K562 (cell line): Measurements from ENCODE around the gene PGM2. TPM values are rescaled to one million over a fixed set of nuclear protein-coding genes. Genes with fewer than 3 reads are reported as not detected.

Experiments used
- ATAC-seq: fragments of 200-7000 bp; cut with Tn5 transposase; 3 replicates; pipeline ENCODE4 v1.9.1; 2020; ENCODE audit warnings: moderate library complexity
- BruUV-seq: library from RNA; stranded (reverse); fragments of 400-500 nt; replicated peaks from 2 replicates; lab custom pipeline; 2021; lab: Mats Ljungman, UMichigan
- CTCF ChIA-PET: fragments of 300-600 bp; formaldehyde crosslinking; extraction: SDS; loops from one replicate; lab custom pipeline; 2021; ENCODE audit warnings: low intra/inter-chr PET ratio; lab: Yijun Ruan, JAX
- POLR2A ChIA-PET: fragments of 300-600, 350-650 bp; sonication (Branson Sonifier 250); formaldehyde crosslinking; extraction: SDS; loops from one replicate; lab custom pipeline; 2021; ENCODE audit warnings: antibody characterized with exemption, inconsistent platforms; lab: Yijun Ruan, JAX
- DNase-seq, 4 experiments: peaks; one replicate each; pipeline versions ENCODE4 v3.0.0 to v3.0.0-alpha.2; 2011 to 2018; ENCODE audit warnings: low spot score in 3 of 4, mixed read lengths in 3 of 4; ENCODE audit errors: extremely low read depth in 1 of 4
- FAIRE-seq: peaks from 2 replicates; lab custom pipeline; 2011; peaks lifted over from hg19 to GRCh38; lab: Jason Lieb, UNC
- H2AFZ ChIP-seq: 2 replicates; pipeline ENCODE4 v1.6.0; 2011; ENCODE audit warnings: low read depth, low read length, control low read depth, inconsistent platforms
- H3K27ac ChIP-seq: fragments of 200-600 bp; 3 replicates; pipeline ENCODE4 v1.8.0; 2011; ENCODE audit warnings: low read depth, mild to moderate bottlenecking, control low read depth, inconsistent platforms, low read length, moderate library complexity, mixed read lengths; ENCODE audit errors: extremely low read depth
- H3K27me3 ChIP-seq, 2 experiments: fragments of 300-600 bp in 1 of 2; 2 replicates in 1 of 2; 3 replicates in 1 of 2; pipeline versions ENCODE4 v1.6.0 to v1.8.0; 2011; ENCODE audit warnings: inconsistent platforms in 2 of 2, low read length in 2 of 2, mild to moderate bottlenecking in 1 of 2, mixed read lengths in 1 of 2, moderate library complexity in 1 of 2; ENCODE audit not compliant: control insufficient read depth in 2 of 2, insufficient read depth in 2 of 2
- H3K36me3 ChIP-seq: fragments of 300-600 bp; 3 replicates; pipeline ENCODE4 v1.8.0; 2011; ENCODE audit warnings: mild to moderate bottlenecking, low read length, inconsistent platforms; ENCODE audit not compliant: control insufficient read depth, insufficient read depth
- H3K4me1 ChIP-seq, 2 experiments: fragments of 200-600 bp in 1 of 2; replicated peaks in 1 of 2; 2 replicates in 1 of 2; 3 replicates in 1 of 2; pipeline versions ENCODE4 v1.5.1 to v1.8.0; 2011; ENCODE audit warnings: inconsistent platforms in 2 of 2, low read length in 2 of 2, mild to moderate bottlenecking in 1 of 2, mixed read lengths in 1 of 2, moderate library complexity in 1 of 2; ENCODE audit not compliant: control insufficient read depth in 2 of 2, insufficient read depth in 2 of 2
- H3K4me2 ChIP-seq: 2 replicates; pipeline ENCODE4 v1.6.1; 2011; ENCODE audit warnings: low read length, control low read depth, inconsistent platforms, mixed read lengths; ENCODE audit not compliant: insufficient read depth
- H3K4me3 ChIP-seq: fragments of 200-600 bp; sonication (generic), shearing (Covaris generic); 2 replicates; pipeline ENCODE4 v1.5.1; 2016; ENCODE audit warnings: control low read depth, inconsistent platforms
- H3K79me2 ChIP-seq: fragments of 200-600 bp; 3 replicates; pipeline ENCODE4 v1.8.0; 2011; ENCODE audit warnings: low read length, inconsistent platforms; ENCODE audit not compliant: control insufficient read depth, insufficient read depth
- H3K9ac ChIP-seq, 2 experiments: 2 replicates each; pipeline versions ENCODE4 v1.6.0 to v1.6.1; 2011; ENCODE audit warnings: low read depth in 2 of 2, low read length in 2 of 2, control low read depth in 1 of 2, inconsistent platforms in 1 of 2, mild to moderate bottlenecking in 1 of 2, mixed read lengths in 1 of 2; ENCODE audit not compliant: insufficient read depth in 1 of 2
- H3K9me1 ChIP-seq: one replicate; pipeline ENCODE4 v1.6.0; 2011; ENCODE audit warnings: inconsistent platforms, mild to moderate bottlenecking, low read length, moderate library complexity; ENCODE audit not compliant: control insufficient read depth, insufficient read depth
- H3K9me3 ChIP-seq: replicated peaks from 2 replicates; pipeline ENCODE4 v1.5.1; 2011; ENCODE audit warnings: low read depth, low read length, inconsistent platforms; ENCODE audit not compliant: control insufficient read depth, insufficient read depth
- H4K20me1 ChIP-seq: replicated peaks from 2 replicates; pipeline ENCODE4 v1.6.1; 2011; ENCODE audit warnings: low read length, inconsistent platforms, mixed read lengths; ENCODE audit not compliant: control insufficient read depth, insufficient read depth
- HNRNPH1 ChIP-seq: fragments of 200-400 bp; formaldehyde crosslinking; optimal IDR thresholded peaks from 2 replicates; pipeline ENCODE3; 2017; ENCODE audit warnings: low read depth, mild to moderate bottlenecking, low read length, moderate library complexity
- MYNN ChIP-seq, 2 experiments: sonication (generic); formaldehyde crosslinking in 1 of 2; IDR thresholded peaks; 2 replicates each; pipeline versions ENCODE4 v1.5.0 to v1.6.1; 2016 to 2020; ENCODE audit warnings: antibody characterized with exemption in 1 of 2, missing genetic modification reagents in 1 of 2
- NR3C1 ChIP-seq: sonication (generic); formaldehyde crosslinking; IDR thresholded peaks from 2 replicates; pipeline ENCODE4 v1.8.1; 2022; ENCODE audit warnings: missing genetic modification reagents
- POLR2A ChIP-seq: fragments of 450-650 bp; conservative IDR thresholded peaks from 2 replicates; pipeline ENCODE4 v1.6.1; 2016
- ZBTB5 ChIP-seq: fragments of 450-650 bp; IDR thresholded peaks from 2 replicates; pipeline ENCODE4 v1.6.1; 2017; ENCODE audit warnings: antibody characterized with exemption
- ZNF785 ChIP-seq: fragments of 250-450 bp; sonication (Bioruptor Pico); IDR thresholded peaks from 2 replicates; pipeline ENCODE4 v1.4.0; 2020; ENCODE audit warnings: mild to moderate bottlenecking
- in situ Hi-C: fragments of 300-500 bp; cut with MboI; formaldehyde crosslinking; loops from 4 replicates; pipeline ENCODE4 v1.15.0; 2018; ENCODE audit warnings: inconsistent platforms, mixed read lengths
- intact Hi-C: fragments of 100-400 bp; cut with micrococcal nuclease; formaldehyde crosslinking; loops from 2 replicates; pipeline ENCODE4 v1.14.2; 2022
- polyA plus RNA-seq, 8 experiments: library from polyadenylated mRNA; depleted of rRNA in 4 of 8; stranded (reverse) in 5 of 8; unstranded in 3 of 8; fragments of >200 nt; fragmentation: Nextera tagmentation in 2 of 8; fragmentation: Illumina TruSeq in 1 of 8; extraction: Ambion mirVana in 2 of 8; extraction: Trizol in 1 of 8; gene quantifications; 2 replicates each; pipeline versions ENCODE4 v1.2.1 to v1.2.3, GENCODE V29; 2011 to 2014; ENCODE audit warnings: inconsistent platforms in 1 of 8, missing spikeins in 1 of 8
- total RNA-seq, 7 experiments: library from RNA; depleted of rRNA in 6 of 7; stranded (reverse); fragments of >200 nt in 6 of 7; fragmentation: Illumina TruSeq in 2 of 7; extraction: Trizol in 2 of 7; gene quantifications; 2 replicates each; pipeline versions ENCODE4 v1.2.1 to v1.2.3, GENCODE V29; 2011 to 2021; ENCODE audit warnings: low replicate concordance in 1 of 7

The PGM2 gene
- total and polyA plus RNA-seq, 9 of the 15 experiments (the other 6 are each of a cell fraction or from before 2014, with no cell fraction given), result 15.2 to 77.3 (median 51.4) TPM

GRCh38 chr4:37779896-37780295 lies 46.6 kb upstream of the PGM2 start:
- Histone ChIP-seq H3K79me2 (no peaks in the 10 kb centered on the region), H3K36me3 (no peaks in the 10 kb centered on the region), H3K27me3 (0 out of 5 replicates have a peak, but pooled peaks cover 0 to 4% of the 10 kb centered on the region in 2 experiments), H2AFZ (no peak overlapping the region), H3K9me3 (no peaks in the 10 kb centered on the region), H3K4me2 (no peak overlapping the region), H3K9me1 (no peaks in the 10 kb centered on the region), H3K4me1 (no peaks in the 10 kb centered on the region), H3K27ac (no peak overlapping the region), H4K20me1 (no peaks in the 10 kb centered on the region), H3K4me3 (no peak overlapping the region), H3K9ac (no peak overlapping the region)
- TF ChIP-seq HNRNPH1 (no peak), NR3C1 (CRISPR knock-in tag) (no peak), POLR2A (no peak), ZBTB5 (no peak), ZNF785 (no peak), MYNN (IDR thresholded peaks at IDR 0.05) (no peak), MYNN (CRISPR knock-in tag; IDR thresholded peaks at IDR 0.05) (no peak)
- no peak for FAIRE-seq
- ChIA-PET CTCF (no interaction called here), POLR2A (no interaction called here)
- BruUV-seq, result no TSS peak
- intact Hi-C loops (no loop called here), in situ Hi-C loops (no loop called here)
- ATAC-seq, result no peak
- no peak for DNase-seq
